GM18505 (cell line): ENCODE measurements around the gene ANKRD6.

Source experiments
- ATAC-seq: cut with Tn5 transposase; IDR thresholded peaks from one replicate; pipeline ENCODE4 v1.9.1; 2021; ENCODE audit not compliant: unreplicated experiment
- POLR2A ChIP-seq: IDR thresholded peaks from 4 replicates; pipeline ENCODE4 v1.6.1; 2011; ENCODE audit warnings: borderline replicate concordance; ENCODE audit not compliant: insufficient read depth, insufficient read length; ENCODE audit errors: extremely low read depth

ANKRD6 gene

GRCh38 chr6:89495961-89496535 is 63.1 kb downstream of the ANKRD6 start:
- no peak for TF ChIP-seq POLR2A
- ATAC-seq, result no peak

GRCh38 chr6:89500611-89501010 is 67.7 kb downstream of the ANKRD6 start:
- ATAC-seq, result no peak
- no peak for TF ChIP-seq POLR2A

DNA sequence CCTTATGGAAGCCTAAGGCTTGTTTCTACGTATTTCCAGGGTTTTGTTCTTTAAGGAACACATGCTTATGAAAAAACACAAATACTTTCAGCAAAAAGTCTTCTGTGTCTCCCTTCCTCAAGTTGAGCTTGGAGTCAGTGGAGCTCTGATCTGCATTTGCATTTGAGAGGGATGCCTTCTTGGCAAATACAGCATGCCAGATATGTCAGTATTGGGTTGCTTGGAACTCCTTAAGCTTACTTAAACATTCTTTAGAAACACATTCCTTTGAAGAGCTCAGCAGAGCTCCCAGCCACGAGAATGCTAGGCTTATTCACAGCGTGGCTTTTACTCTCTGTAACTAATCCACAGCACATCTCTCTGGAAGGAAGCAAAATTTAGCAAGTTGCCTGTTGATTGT is 68.3 kb downstream of the ANKRD6 start:
- TF ChIP-seq POLR2A, result no peak
- no peak for ATAC-seq

GRCh38 chr6:89501753-89502152 is 68.8 kb downstream of the ANKRD6 start:
- ATAC-seq, result no peak
- TF ChIP-seq POLR2A, result no peak

DNA sequence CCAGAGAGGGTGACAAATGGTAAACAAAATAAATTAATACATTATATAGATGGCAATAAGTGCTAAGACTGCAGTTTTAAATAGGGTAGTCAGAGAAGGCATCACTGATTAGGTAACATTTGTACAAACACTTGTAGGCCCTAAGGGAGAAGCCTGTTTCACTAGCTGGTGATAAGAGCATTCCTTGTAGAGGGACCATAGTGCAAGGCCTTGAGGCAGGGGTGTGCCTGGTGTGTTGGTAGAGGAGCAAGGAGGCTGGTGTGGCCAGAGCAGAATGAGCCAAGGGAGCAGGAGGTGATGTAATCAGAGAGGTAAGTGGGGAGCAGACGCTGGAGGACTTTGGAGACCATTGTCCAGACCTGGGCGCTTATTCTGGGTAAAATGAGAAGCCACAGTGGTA is 70.7 kb downstream of the ANKRD6 start:
- ATAC-seq, result no peak
- no peak for TF ChIP-seq POLR2A

GRCh38 chr6:89505847-89506246 is 72.9 kb downstream of the ANKRD6 start:
- no peak for TF ChIP-seq POLR2A
- no peak for ATAC-seq

DNA sequence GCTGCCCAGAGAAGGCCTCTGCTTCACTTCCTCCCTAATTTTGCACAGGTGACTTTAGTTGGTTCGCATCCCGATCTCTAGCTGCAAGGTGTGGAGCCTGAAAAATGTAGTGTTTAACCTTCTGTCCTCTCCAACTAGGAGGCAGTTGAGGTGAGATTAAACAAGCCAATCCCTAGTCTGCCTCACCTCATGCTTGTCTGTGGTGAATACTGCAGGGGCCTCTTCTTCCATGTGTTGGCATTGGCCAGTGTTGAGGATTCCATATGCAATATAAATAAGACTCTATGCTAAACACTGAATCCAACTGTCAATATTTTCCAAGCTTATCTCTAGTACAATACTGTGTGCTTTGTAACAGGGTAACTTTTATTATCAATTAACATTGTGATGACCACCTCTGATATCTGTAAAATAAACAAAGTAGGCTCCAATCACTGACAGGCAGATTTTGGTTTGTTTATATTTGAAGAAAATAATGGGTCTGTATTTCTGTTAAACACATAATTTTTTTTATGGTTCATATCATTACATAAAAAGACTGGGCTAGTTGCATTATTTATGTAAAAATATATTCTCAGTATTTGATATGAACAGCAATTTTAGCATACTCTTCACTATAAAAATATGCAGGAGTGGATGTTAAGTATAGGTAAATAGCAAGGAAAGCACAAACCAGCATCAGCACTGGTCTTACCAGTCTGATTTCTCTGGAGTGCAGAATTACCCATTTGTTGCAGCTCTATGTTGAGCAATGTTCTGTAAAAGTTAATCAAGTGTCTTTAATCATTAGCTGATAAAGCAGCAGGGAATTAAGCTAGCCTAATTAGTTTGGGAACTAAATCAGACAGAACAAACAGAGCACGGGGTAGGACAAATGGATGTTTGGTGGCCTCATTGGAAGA is 74.0 kb downstream of the ANKRD6 start:
- no peak for ATAC-seq
- no peak for TF ChIP-seq POLR2A

- TF ChIP-seq POLR2A, result no peak
- ATAC-seq, result no peak
These were observed 76.0 kb downstream of the ANKRD6 start for GRCh38 chr6:89508755-89509563.

DNA sequence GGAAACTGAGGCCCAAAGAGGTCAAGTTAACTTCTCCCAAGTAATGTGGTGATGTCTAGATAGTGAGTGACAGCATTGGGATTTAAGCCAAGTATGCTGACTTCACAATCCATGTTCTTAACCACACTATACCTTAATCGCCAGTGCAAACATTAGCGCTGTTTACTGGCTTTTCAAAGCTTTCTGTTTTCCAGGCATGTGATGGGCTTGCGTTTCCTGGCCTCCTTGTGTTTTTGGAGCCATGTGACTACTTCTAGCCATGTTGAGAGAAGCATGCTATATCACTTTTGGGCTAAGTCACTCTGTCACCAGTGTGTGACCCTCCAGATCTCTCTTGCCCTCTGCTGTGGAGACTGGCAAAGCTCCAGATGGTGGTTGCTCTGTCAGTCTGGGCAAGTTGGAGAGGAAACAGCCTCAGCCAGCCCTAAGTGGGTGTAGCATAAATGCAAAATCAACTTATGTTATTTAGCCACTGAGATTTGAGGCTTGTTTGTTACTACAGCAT is 76.9 kb downstream of the ANKRD6 start:
- ATAC-seq, result no peak
- no peak for TF ChIP-seq POLR2A

DNA sequence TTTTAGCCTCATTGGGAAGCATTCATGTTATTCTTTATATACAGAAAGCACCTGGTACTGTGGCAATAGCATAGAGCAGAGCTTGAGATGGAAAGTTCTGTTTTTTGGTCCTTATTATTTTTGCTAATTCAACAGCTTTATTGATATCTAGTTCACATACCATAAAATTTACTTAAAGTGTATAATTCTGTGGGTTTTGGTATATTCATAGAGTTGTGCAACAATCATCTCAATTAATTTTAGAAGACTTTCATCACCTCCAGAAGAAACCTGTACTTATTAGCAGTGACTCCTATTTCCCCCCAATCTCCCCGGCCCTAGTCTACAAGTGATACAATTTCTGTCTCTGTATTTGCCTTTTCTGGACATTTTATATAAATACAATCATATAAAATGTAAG is 77.4 kb downstream of the ANKRD6 start:
- no peak for TF ChIP-seq POLR2A

GRCh38 chr6:89518352-89519055 is 85.6 kb downstream of the ANKRD6 start:
- ATAC-seq, result no peak
- no peak for TF ChIP-seq POLR2A

More for the DNA sequence above, 77.4 kb downstream of the ANKRD6 start:
- ATAC-seq, result no peak

GRCh38 chr6:89520736-89521135 is 87.8 kb downstream of the ANKRD6 start:
- no peak for ATAC-seq
- TF ChIP-seq POLR2A, result no peak

GRCh38 chr6:89522778-89523177 is 89.8 kb downstream of the ANKRD6 start:
- no peak for TF ChIP-seq POLR2A
- no peak for ATAC-seq

- ATAC-seq, result no peak
- no peak for TF ChIP-seq POLR2A
These were observed 93.0 kb downstream of the ANKRD6 start for GRCh38 chr6:89525786-89526562.
